Measurements from ENCODE around the gene CAMK1D. TPM values are rescaled to one million over a fixed set of nuclear protein-coding genes. Genes with fewer than 3 reads are reported as not detected.

CAMK1D gene
- total RNA-seq, 2 experiments from 2014 or later: 19.0 to 25.6 TPM

DNA sequence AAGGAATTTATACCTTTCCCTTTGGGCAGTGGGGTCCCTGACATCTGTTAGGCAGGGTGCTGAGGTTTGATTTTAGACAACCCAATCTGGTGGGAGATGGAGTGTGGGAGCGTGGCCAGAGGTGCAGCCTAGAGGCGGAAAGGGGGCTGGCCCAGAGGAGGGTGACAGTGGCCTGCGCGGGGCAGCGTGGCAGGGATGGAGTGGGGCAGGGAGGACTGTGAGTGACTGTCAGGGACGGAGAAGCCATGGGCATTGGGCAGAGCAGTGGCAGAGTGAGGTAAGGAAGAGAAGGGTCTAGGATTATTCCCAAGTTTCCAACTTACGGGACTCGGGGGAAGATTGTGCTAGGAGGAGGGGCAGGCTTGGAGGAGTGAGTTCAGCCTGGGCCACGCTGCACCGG, 470.3 kb downstream of the CAMK1D start:
- peaks cover 13% of the 10 kb centered on the region for H3K36me3 ChIP-seq (ENCODE audit: insufficient read depth, low read length)
- H3K9me2 ChIP-seq (ENCODE audit: insufficient read depth, low read length): no peaks in the 10 kb centered on the region
- no peak overlapping the region for H2AFZ ChIP-seq (ENCODE audit: low read length)
- ChIA-PET POLR2A (no interaction called here), CTCF (ENCODE audit: unreplicated experiment) (no interaction called here)
- BruUV-seq (replicated peaks): no TSS peak
- H3K4me2 ChIP-seq (ENCODE audit: low read length): no peak overlapping the region
- H3K79me2 ChIP-seq (ENCODE audit: insufficient read depth, low read depth, low read length): no peaks in the 10 kb centered on the region
- no peak overlapping the region for H3K27ac ChIP-seq (ENCODE audit: low read depth, low read length, poor library complexity, severe bottlenecking)
- H3K9me3 ChIP-seq (ENCODE audit: low read length): no peaks in the 10 kb centered on the region
- intact Hi-C loops (cut with micrococcal nuclease; ENCODE audit: unreplicated experiment): no loop called here
- no peaks in the 10 kb centered on the region for H3K4me1 ChIP-seq (ENCODE audit: insufficient read depth, low read length, poor library complexity, severe bottlenecking)
- no peak for DNase-seq (ENCODE audit: low spot score)
- no peak overlapping the region for H3K4me3 ChIP-seq (ENCODE audit: low read depth, low read length, poor library complexity, severe bottlenecking)
- TF ChIP-seq EZH2phosphoT487 (IDR thresholded peaks at IDR 0.05; ENCODE audit: borderline replicate concordance, low read depth, low read length) (no peak), CTCF (conservative IDR thresholded peaks at IDR 0.05; ENCODE audit: low read length) (no peak)
- H4K20me1 ChIP-seq (ENCODE audit: insufficient read depth, low read length): no peaks in the 10 kb centered on the region

DNA sequence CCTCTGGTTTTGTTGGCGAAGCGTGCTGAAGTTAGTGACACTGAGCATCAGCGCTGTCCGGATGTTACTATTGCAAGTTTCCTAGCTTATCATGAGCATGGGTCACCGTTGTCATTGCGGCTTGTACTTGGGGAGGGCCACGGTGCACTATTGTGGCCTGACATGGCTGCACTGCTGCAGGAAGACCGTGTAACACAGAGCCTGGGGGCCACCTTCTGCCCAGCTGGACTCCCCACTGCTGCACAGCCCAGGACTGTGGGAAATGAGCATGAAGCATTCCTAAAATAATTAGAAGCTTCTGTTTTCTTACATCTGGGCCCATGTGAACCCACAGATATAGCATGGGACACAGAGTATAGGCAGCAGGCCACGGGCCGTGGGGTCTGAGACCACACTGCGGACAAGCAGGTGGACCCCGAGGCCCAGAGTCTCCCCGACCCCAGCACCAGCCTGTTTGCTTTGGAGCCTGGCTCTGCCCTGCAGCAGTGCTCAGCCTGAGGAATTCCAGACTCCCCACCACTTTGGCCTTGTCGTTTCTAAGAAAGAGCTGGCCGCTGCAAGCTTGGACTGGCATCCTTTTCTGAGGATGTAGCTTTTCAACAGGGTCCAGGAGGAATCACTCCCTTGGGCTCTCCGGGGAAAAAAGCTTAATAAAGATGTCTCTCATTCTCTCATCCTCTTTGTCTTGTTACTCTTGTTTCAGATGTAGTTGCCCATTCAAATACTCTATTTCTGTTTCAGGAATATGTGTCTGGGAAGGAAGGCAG, 473.0 kb downstream of the CAMK1D start:
- Histone ChIP-seq H4K20me1 (ENCODE audit: insufficient read depth, low read length) (no peaks in the 10 kb centered on the region), H3K9me3 (ENCODE audit: low read length) (no peaks in the 10 kb centered on the region), H3K4me2 (ENCODE audit: low read length) (no peak overlapping the region), H3K36me3 (ENCODE audit: insufficient read depth, low read length) (peaks cover under 1% of the 10 kb centered on the region; the same call in 1 of the 2 replicates), H3K4me3 (ENCODE audit: low read depth, low read length, poor library complexity, severe bottlenecking) (no peak overlapping the region), H3K79me2 (ENCODE audit: insufficient read depth, low read depth, low read length) (no peaks in the 10 kb centered on the region), H3K4me1 (ENCODE audit: insufficient read depth, low read length, poor library complexity, severe bottlenecking) (no peaks in the 10 kb centered on the region), H2AFZ (ENCODE audit: low read length) (no peak overlapping the region), H3K27ac (ENCODE audit: low read depth, low read length, poor library complexity, severe bottlenecking) (no peak overlapping the region), H3K9me2 (ENCODE audit: insufficient read depth, low read length) (no peaks in the 10 kb centered on the region)
- DNase-seq (ENCODE audit: low spot score): no peak
- BruUV-seq (replicated peaks): no TSS peak
- ChIA-PET CTCF (ENCODE audit: unreplicated experiment) (no interaction called here), POLR2A (no interaction called here)
- intact Hi-C loops (cut with micrococcal nuclease; ENCODE audit: unreplicated experiment): no loop called here
- TF ChIP-seq EZH2phosphoT487 (IDR thresholded peaks at IDR 0.05; ENCODE audit: borderline replicate concordance, low read depth, low read length): no peak
- no peak for TF ChIP-seq CTCF (conservative IDR thresholded peaks at IDR 0.05; ENCODE audit: low read length)

- Histone ChIP-seq H2AFZ (ENCODE audit: low read length) (no peak overlapping the region), H3K4me3 (ENCODE audit: low read depth, low read length, poor library complexity, severe bottlenecking) (no peak overlapping the region)
Measured at GRCh38 chr10:12822893-12823170, 473.5 kb downstream of the CAMK1D start.

More at GRCh38 chr10:12822893-12823170, 473.5 kb downstream of the CAMK1D start:
- intact Hi-C loops (cut with micrococcal nuclease; ENCODE audit: unreplicated experiment): no loop called here
- Histone ChIP-seq H3K27ac (ENCODE audit: low read depth, low read length, poor library complexity, severe bottlenecking) (no peak overlapping the region), H3K9me3 (ENCODE audit: low read length) (no peaks in the 10 kb centered on the region), H3K36me3 (ENCODE audit: insufficient read depth, low read length) (peaks cover under 1% of the 10 kb centered on the region), H3K4me1 (ENCODE audit: insufficient read depth, low read length, poor library complexity, severe bottlenecking) (no peaks in the 10 kb centered on the region), H3K9me2 (ENCODE audit: insufficient read depth, low read length) (no peaks in the 10 kb centered on the region), H3K4me2 (ENCODE audit: low read length) (no peak overlapping the region), H4K20me1 (ENCODE audit: insufficient read depth, low read length) (no peaks in the 10 kb centered on the region), H3K79me2 (ENCODE audit: insufficient read depth, low read depth, low read length) (no peaks in the 10 kb centered on the region)
- ChIA-PET POLR2A (no interaction called here), CTCF (ENCODE audit: unreplicated experiment) (no interaction called here)
- DNase-seq (ENCODE audit: low spot score): no peak
- BruUV-seq (replicated peaks): no TSS peak
- TF ChIP-seq EZH2phosphoT487 (IDR thresholded peaks at IDR 0.05; ENCODE audit: borderline replicate concordance, low read depth, low read length) (no peak), CTCF (conservative IDR thresholded peaks at IDR 0.05; ENCODE audit: low read length) (no peak)

Data from OCI-LY7 (cell line).